RWPE1 (cell line): Measurements from ENCODE around the gene USP35.

Experiments
- CTCF ChIA-PET: fragments of 350-600 bp; sonication (Branson Sonifier 250); formaldehyde crosslinking; extraction: SDS; loops from one replicate; lab custom pipeline; 2021; lab: Yijun Ruan, JAX
- POLR2A ChIA-PET: fragments of 400-600 bp; formaldehyde crosslinking; extraction: SDS; loops from one replicate; lab custom pipeline; 2020; ENCODE audit warnings: antibody characterized with exemption; ENCODE audit not compliant: low non-redundant PET; lab: Yijun Ruan, JAX
- DNase-seq: peaks from one replicate; pipeline ENCODE4 v3.0.0; 2012; ENCODE audit warnings: low spot score
- H3K27ac ChIP-seq: fragments of 450-650 bp; 2 replicates; pipeline ENCODE4 v1.5.1; 2017
- CTCF ChIP-seq: fragments of 450-650 bp; conservative IDR thresholded peaks from 2 replicates; pipeline ENCODE4 v1.5.1; 2017; ENCODE audit warnings: low read depth, mild to moderate bottlenecking

The USP35 gene

GRCh38 chr11:78205256-78205655 is 16.5 kb downstream of the USP35 start:
- TF ChIP-seq CTCF = no peak
- H3K27ac ChIP-seq = no peak overlapping the region
- ChIA-PET CTCF (interaction anchor here (0.6 kb wide), 1 partner anchor 161 kb away, joined by 3 read pairs; no protein-coding TSS in a partner anchor), POLR2A (no interaction called here)
- no peak for DNase-seq

GRCh38 chr11:78205691-78206090 is 17.0 kb downstream of the USP35 start:
- DNase-seq = no peak
- H3K27ac ChIP-seq = no peak overlapping the region
- CTCF ChIA-PET = interaction anchor here (0.6 kb wide), 1 partner anchor 161 kb away, joined by 3 read pairs; no protein-coding TSS in a partner anchor
- no peak for TF ChIP-seq CTCF
- POLR2A ChIA-PET = no interaction called here

GRCh38 chr11:78207532-78208256 is 19.0 kb downstream of the USP35 start:
- POLR2A ChIA-PET = no interaction called here
- H3K27ac ChIP-seq = no peak overlapping the region
- no peak for TF ChIP-seq CTCF
- CTCF ChIA-PET = interaction anchor here (1.2 kb wide), 1 partner anchor 357 kb away, joined by 4 read pairs; no protein-coding TSS in a partner anchor
- DNase-seq = no peak

- ChIA-PET CTCF (no interaction called here), POLR2A (no interaction called here)
- H3K27ac ChIP-seq = no peak overlapping the region
- no peak for DNase-seq
- no peak for TF ChIP-seq CTCF
These were observed 19.8 kb downstream of the USP35 start for GRCh38 chr11:78208257-78209165.

- TF ChIP-seq CTCF = no peak
- DNase-seq = no peak
- H3K27ac ChIP-seq = no peak overlapping the region
- ChIA-PET POLR2A (no interaction called here), CTCF (no interaction called here)
These were observed 20.8 kb downstream of the USP35 start for GRCh38 chr11:78209478-78209877.

- ChIA-PET POLR2A (no interaction called here), CTCF (no interaction called here)
- DNase-seq = no peak
- no peak for TF ChIP-seq CTCF
- H3K27ac ChIP-seq = no peak overlapping the region
These were observed 21.4 kb downstream of the USP35 start for GRCh38 chr11:78210000-78210608.
